Bronchial epithelial cell (primary cell): ENCODE data around the gene SMG7. TPM values are rescaled to one million over a fixed set of nuclear protein-coding genes. Genes with fewer than 3 reads are reported as not detected.

Experiments
- DNase-seq: peaks from one replicate; pipeline ENCODE4 v3.0.0-alpha.2; 2010; ENCODE audit warnings: low read depth
- FAIRE-seq: peaks from 2 replicates; lab custom pipeline; 2011; peaks lifted over from hg19 to GRCh38; lab: Jason Lieb, UNC
- H3K27me3 ChIP-seq: 2 replicates; pipeline ENCODE4 v1.5.1; 2011; ENCODE audit warnings: low read length; ENCODE audit not compliant: control insufficient read depth, insufficient read depth
- H3K36me3 ChIP-seq: 2 replicates; pipeline ENCODE4 v1.5.1; 2011; ENCODE audit warnings: low read length; ENCODE audit not compliant: control insufficient read depth, insufficient read depth
- H3K4me3 ChIP-seq: 2 replicates; pipeline ENCODE4 v1.5.1; 2011; ENCODE audit warnings: mild to moderate bottlenecking, low read depth, low read length, control low read depth
- total RNA-seq: library from RNA; depleted of rRNA; stranded (reverse); fragments of >200 nt; gene quantifications from 2 replicates; pipeline ENCODE4 v1.2.1, GENCODE V29; 2014
- TF ChIP-seq, protein P1 (sequence below): IDR thresholded peaks from 2 replicates; pipeline ENCODE4 v1.5.1; 2011; ENCODE audit warnings: mild to moderate bottlenecking, moderate library complexity, low read length, control low read depth, inconsistent platforms; ENCODE audit not compliant: insufficient read depth, severe bottlenecking

SMG7 gene
- total RNA-seq, 1 donor from 2014 or later: 17.9 TPM

DNA sequence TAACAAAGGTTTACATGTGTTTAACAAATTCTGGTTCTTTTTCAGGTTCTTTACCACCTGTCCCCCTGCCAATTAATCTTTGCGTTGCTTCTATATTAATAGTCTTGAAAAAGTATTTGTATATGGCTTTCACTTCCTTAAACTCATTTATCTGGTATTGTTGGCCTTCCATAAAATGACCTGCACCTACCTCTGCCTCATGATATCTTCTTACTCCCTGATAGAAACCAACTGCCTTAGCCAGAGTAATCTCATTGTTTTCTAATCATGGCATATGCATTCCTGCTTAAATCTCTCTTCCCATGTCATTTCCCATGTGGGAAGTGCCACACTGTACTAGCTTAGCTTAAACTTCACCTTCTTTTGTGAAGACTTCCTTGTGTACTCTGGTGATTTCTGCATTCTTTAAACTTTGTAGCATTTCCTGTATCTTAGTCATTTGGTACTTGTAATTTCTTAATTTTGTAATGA lies 8.7 kb downstream of the SMG7 start:
- peak; percentile 61 for DNase-seq
- no peak for FAIRE-seq
- H3K27me3 ChIP-seq: no peaks in the 10 kb centered on the region
- peaks cover 1% of the 10 kb centered on the region for H3K36me3 ChIP-seq
- TF ChIP-seq, protein P1, sequence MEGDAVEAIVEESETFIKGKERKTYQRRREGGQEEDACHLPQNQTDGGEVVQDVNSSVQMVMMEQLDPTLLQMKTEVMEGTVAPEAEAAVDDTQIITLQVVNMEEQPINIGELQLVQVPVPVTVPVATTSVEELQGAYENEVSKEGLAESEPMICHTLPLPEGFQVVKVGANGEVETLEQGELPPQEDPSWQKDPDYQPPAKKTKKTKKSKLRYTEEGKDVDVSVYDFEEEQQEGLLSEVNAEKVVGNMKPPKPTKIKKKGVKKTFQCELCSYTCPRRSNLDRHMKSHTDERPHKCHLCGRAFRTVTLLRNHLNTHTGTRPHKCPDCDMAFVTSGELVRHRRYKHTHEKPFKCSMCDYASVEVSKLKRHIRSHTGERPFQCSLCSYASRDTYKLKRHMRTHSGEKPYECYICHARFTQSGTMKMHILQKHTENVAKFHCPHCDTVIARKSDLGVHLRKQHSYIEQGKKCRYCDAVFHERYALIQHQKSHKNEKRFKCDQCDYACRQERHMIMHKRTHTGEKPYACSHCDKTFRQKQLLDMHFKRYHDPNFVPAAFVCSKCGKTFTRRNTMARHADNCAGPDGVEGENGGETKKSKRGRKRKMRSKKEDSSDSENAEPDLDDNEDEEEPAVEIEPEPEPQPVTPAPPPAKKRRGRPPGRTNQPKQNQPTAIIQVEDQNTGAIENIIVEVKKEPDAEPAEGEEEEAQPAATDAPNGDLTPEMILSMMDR: no peak
- no peak overlapping the region for H3K4me3 ChIP-seq

DNA sequence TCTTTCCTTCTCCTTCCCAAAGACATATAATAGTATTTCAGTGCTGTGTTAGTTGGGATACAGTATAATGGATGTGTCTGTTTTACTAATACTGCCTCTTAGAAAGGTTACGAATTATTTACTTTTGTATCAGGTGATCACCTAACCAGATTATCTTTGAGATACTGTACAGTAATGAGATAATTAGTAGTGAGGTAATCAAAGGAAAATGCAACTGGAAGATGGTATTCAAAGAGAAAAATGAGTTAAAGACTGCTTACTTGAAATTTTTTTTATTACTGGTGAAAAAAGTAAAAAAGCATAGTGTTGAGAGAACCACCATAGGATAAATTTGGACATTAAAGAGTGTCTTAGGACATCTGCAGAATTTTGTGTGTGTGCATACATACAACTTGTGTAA lies 10.9 kb downstream of the SMG7 start:
- Histone ChIP-seq H3K4me3 (no peak overlapping the region), H3K36me3 (peaks cover 1% of the 10 kb centered on the region), H3K27me3 (no peaks in the 10 kb centered on the region)
- TF ChIP-seq, protein P1: no peak
- no peak for DNase-seq
- no peak for FAIRE-seq

DNA sequence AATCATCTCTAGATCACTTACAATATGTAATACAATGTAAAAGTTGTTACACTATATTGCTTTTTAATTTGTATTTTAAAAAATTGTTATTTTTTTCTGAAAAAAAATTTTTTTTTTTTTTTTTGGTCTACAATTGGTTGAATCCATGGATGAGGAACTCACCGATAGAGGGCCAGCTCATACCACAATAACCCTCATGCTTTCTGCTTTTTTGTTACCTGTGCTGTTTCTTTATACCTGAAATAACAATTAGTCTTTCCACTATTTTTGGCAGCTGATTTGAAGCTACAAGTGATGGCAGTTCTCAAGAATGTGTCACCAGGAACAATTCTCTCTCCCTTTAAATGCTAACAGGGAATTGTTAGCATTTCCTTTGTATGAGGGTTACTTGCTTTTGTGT lies 12.0 kb downstream of the SMG7 start:
- no peaks in the 10 kb centered on the region for H3K36me3 ChIP-seq
- no peak for DNase-seq
- no peak overlapping the region for H3K4me3 ChIP-seq
- no peak for FAIRE-seq
- H3K27me3 ChIP-seq: no peaks in the 10 kb centered on the region
- TF ChIP-seq, protein P1: no peak

DNA sequence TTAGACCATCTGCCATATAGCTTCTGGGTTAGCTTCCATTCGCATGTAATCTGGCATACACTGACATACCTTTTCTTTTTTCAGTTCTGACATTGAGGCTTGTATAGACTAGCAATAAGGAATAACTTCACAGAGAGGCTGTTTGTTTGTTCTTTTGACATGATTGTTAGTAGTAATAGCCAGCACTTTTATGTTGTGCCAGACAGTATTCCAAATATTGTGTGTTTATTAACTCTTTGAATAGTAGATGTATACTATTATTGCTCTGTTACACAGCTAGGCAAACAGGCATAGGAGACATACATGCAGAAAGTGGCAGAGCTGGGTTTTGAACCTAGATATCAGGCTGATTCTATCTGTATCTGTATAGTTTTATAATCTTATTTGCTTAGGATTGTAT lies 12.6 kb downstream of the SMG7 start:
- H3K27me3 ChIP-seq: no peaks in the 10 kb centered on the region
- TF ChIP-seq, protein P1: no peak
- DNase-seq (no peak), FAIRE-seq (no peak)
- H3K36me3 ChIP-seq: no peaks in the 10 kb centered on the region
- H3K4me3 ChIP-seq: no peak overlapping the region

DNA sequence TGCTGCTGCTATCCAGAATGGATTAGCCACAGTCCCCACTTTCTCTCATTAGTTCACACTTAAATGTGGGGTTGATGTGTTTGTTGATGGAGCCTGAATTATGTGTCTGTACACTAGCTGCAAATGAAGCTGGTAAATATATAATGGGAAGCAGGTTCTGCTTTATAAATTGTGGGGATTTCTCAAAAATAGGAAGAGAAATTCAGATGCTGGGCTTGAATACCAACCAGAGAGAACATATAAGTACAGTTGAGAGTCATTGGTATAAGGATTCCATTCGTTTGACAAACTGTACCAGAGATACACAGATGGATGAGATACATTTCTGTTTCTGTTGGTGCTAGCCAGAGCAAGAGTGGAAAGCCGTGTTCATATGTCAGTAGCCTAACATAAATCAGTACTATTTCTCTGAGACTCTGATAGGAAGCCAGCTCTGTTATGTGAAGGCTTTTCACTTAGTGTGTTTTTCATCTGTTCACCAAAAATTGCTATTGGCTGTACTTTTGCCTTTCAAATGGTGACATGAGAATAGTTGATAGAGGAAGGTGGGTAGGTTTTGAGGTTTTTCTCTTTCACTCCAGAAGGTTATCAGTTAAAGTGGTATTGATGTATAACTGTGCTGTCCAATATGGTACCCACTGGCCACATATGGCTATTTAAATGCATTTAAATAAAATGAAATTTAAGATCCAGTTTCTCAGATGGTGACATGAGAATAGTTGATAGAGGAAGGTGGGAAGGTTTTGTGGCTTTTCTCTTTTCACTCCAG lies 15.6 kb downstream of the SMG7 start:
- FAIRE-seq: no peak
- DNase-seq: no peak
- TF ChIP-seq, protein P1: no peak
- H3K27me3 ChIP-seq: no peaks in the 10 kb centered on the region
- H3K36me3 ChIP-seq: no peaks in the 10 kb centered on the region
- H3K4me3 ChIP-seq: no peak overlapping the region
